Transverse colon (tissue), 4 donors: ENCODE measurements around the gene ABHD17B. TPM values are rescaled to one million over a fixed set of nuclear protein-coding genes. Genes with fewer than 3 reads are reported as not detected.

Experiments used
- DNase-seq: peaks from one replicate; pipeline ENCODE4 v3.0.0-alpha.2; 2019
- H3K27ac ChIP-seq, 4 donors: fragments of 200-600 bp; sonication (generic); 2 replicates each; pipeline ENCODE4 v1.5.1; 2016 to 2018; ENCODE audit warnings: inconsistent platforms in 4 of 4
- H3K27me3 ChIP-seq: fragments of 200-600 bp; sonication (generic); 2 replicates; pipeline ENCODE4 v1.5.1; 2017; ENCODE audit warnings: inconsistent platforms
- H3K36me3 ChIP-seq, 4 donors: fragments of 200-600 bp; sonication (generic); 2 replicates each; pipeline ENCODE4 v1.5.1; 2017 to 2019; ENCODE audit warnings: inconsistent platforms in 4 of 4
- H3K4me1 ChIP-seq, 4 donors: fragments of 200-600 bp; sonication (generic); 2 replicates each; pipeline ENCODE4 v1.5.1; 2017 to 2020; ENCODE audit warnings: inconsistent platforms in 4 of 4
- H3K4me3 ChIP-seq, 4 donors: fragments of 200-600 bp; sonication (generic); 1 replicate in 1 of 4; 2 replicates in 3 of 4; pipeline versions ENCODE4 v1.5.1 to v1.6.1; 2017 to 2019; ENCODE audit warnings: inconsistent platforms in 4 of 4
- H3K9me3 ChIP-seq, 2 donors: fragments of 200-600 bp; sonication (generic); 2 replicates each; pipeline ENCODE4 v1.5.1; 2017 to 2019; ENCODE audit warnings: inconsistent platforms in 2 of 2
- CTCF ChIP-seq, 5 experiments: fragments of 200-600 bp in 3 of 5; fragments of 450-650 bp in 2 of 5; sonication (generic) in 3 of 5; IDR thresholded peaks; 1 replicate in 2 of 5; 2 replicates in 3 of 5; pipeline ENCODE4 v1.5.1; 2016 to 2017; ENCODE audit warnings: antibody characterized with exemption in 5 of 5, inconsistent platforms in 3 of 5, mild to moderate bottlenecking in 2 of 5, moderate library complexity in 1 of 5
- EP300 ChIP-seq: sonication (generic); formaldehyde crosslinking; IDR thresholded peaks from one replicate; pipeline ENCODE4 v1.6.1; 2017; ENCODE audit warnings: antibody characterized with exemption, low read depth
- POLR2A ChIP-seq: fragments of 450-650 bp; IDR thresholded peaks from one replicate; pipeline ENCODE4 v1.6.1; 2016; ENCODE audit warnings: antibody characterized with exemption, mild to moderate bottlenecking, moderate library complexity
- POLR2AphosphoS5 ChIP-seq, 3 donors: sonication (generic); formaldehyde crosslinking; IDR thresholded peaks; one replicate each; pipeline ENCODE4 v1.6.1; 2016; ENCODE audit warnings: antibody characterized with exemption in 3 of 3
- WGBS, 2 donors: methylation state at CpG; one replicate each; pipeline ENCODE4 v1.1.5; 2018; ENCODE audit warnings: low coverage in 1 of 2; 5-methylcytosine and 5-hydroxymethylcytosine counted together
- in situ Hi-C, 4 donors: fragments of 200-750 bp; cut with MboI; loops; one replicate each; pipeline versions ENCODE4 v1.15.0 to v1.15.1; 2017; ENCODE audit warnings: low sequenced_read_pairs in 3 of 4, low pct_ligation_motif_present in 1 of 4, low pct_unique_long_range_greater_than_20kb in 1 of 4
- intact Hi-C: fragments of 100-400 bp; cut with DNase I; formaldehyde crosslinking; loops from one replicate; pipeline ENCODE4 v1.15.1; 2023; ENCODE audit warnings: low total_unique reads
- total RNA-seq, 4 donors: library from RNA; depleted of rRNA; stranded (reverse); fragments of >200 nt; gene quantifications; one replicate each; pipeline ENCODE4 v1.1.0, GENCODE V29; 2016

ABHD17B gene
- total RNA-seq, 4 donors from 2014 or later = 4.6 to 37.0 (median 21.5) TPM

DNA sequence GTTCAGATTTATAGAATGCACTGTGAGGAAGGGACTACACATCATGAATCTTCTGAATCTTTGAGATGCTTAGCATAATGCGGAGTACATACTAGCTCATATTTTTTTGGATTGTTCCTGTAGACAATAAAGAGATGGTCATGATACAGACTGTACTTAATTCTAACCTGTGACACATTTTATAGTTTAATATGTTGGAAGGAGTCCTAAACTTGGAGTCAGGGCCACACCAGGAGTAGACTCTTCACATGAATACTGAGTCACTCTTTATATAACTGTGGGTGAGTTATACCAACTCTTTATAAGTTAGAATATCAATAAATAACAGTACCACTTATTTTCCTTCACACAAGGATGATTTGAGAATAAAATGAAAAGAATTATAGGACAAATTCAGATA, 17.4 kb upstream of the ABHD17B start:
- Histone ChIP-seq H3K27ac (no peak overlapping the region), H3K36me3 (no peaks in the 10 kb centered on the region), H3K4me3 (no peak overlapping the region), H3K27me3 (no peaks in the 10 kb centered on the region), H3K4me1 (peaks cover 0 to 31% (median 8%) of the 10 kb centered on the region in 4 donors), H3K9me3 (no peaks in the 10 kb centered on the region)
- no peak for TF ChIP-seq CTCF (IDR thresholded peaks at IDR 0.05)
- TF ChIP-seq EP300 = no peak
- TF ChIP-seq POLR2AphosphoS5 (IDR thresholded peaks at IDR 0.05) = no peak
- TF ChIP-seq POLR2A = no peak
- 97 to 100% methylated on average over 1 of the region's 1 CpG for WGBS, 2 donors
- DNase-seq = no peak
- in situ Hi-C loops (no loop called here), intact Hi-C loops (no loop called here)

GRCh38 chr9:71925834-71926233, 14.8 kb upstream of the ABHD17B start:
- Histone ChIP-seq H3K4me3 (no peak overlapping the region), H3K27ac (no peak overlapping the region), H3K36me3 (no peaks in the 10 kb centered on the region), H3K4me1 (peaks cover 0 to 26% (median 6%) of the 10 kb centered on the region in 4 donors), H3K9me3 (no peaks in the 10 kb centered on the region), H3K27me3 (no peaks in the 10 kb centered on the region)
- in situ Hi-C loops = no loop called here
- TF ChIP-seq POLR2A (no peak), CTCF (IDR thresholded peaks at IDR 0.05) (no peak), EP300 (no peak), POLR2AphosphoS5 (IDR thresholded peaks at IDR 0.05) (no peak)
- DNase-seq = no peak
- intact Hi-C loops = no loop called here

DNA sequence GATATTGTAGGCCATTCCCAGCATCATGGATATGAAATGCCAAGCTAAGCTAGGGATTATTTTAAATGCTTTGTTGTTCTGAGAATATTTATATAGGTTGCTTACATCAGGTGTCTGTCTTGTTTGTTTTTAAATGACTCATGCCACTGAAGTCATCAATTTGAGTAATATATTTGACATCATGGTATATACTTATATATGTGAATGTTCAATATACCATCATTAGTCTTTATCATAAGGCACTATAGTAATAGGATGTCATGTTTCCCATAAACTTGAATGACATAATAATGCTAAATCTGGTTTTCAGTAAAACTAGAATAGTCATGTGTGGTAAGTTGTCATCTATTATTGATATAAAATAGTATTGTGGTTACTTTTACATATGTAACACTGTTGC, 13.6 kb upstream of the ABHD17B start:
- H3K36me3 ChIP-seq = no peaks in the 10 kb centered on the region
- intact Hi-C loops (no loop called here), in situ Hi-C loops (no loop called here)
- H3K4me1 ChIP-seq = peaks cover 0 to 13% (median 0%) of the 10 kb centered on the region in 4 donors
- H3K27me3 ChIP-seq = no peaks in the 10 kb centered on the region
- no peak for TF ChIP-seq POLR2A
- TF ChIP-seq POLR2AphosphoS5 (IDR thresholded peaks at IDR 0.05) = no peak
- H3K27ac ChIP-seq = no peak overlapping the region
- DNase-seq = no peak
- H3K9me3 ChIP-seq = no peaks in the 10 kb centered on the region
- H3K4me3 ChIP-seq = no peak overlapping the region

GRCh38 chr9:71921190-71921814, 10.3 kb upstream of the ABHD17B start:
- TF ChIP-seq CTCF (IDR thresholded peaks at IDR 0.05) (no peak), EP300 (no peak), POLR2A (no peak), POLR2AphosphoS5 (IDR thresholded peaks at IDR 0.05) (no peak)
- intact Hi-C loops = no loop called here
- DNase-seq = no peak
- Histone ChIP-seq H3K27me3 (no peaks in the 10 kb centered on the region), H3K9me3 (no peaks in the 10 kb centered on the region), H3K27ac (no peak overlapping the region), H3K4me3 (no peak overlapping the region), H3K4me1 (peaks cover 0 to 16% (median 2%) of the 10 kb centered on the region in 4 donors), H3K36me3 (no peaks in the 10 kb centered on the region)
- in situ Hi-C loops = no loop called here

- in situ Hi-C loops (no loop called here), intact Hi-C loops (no loop called here)
- H3K27me3 ChIP-seq = no peaks in the 10 kb centered on the region
- H3K9me3 ChIP-seq = no peaks in the 10 kb centered on the region
- DNase-seq = no peak
- no peaks in the 10 kb centered on the region for H3K36me3 ChIP-seq
- WGBS, 2 donors = 80 to 100% methylated on average over 1 of the region's 1 CpG
- no peak overlapping the region for H3K4me3 ChIP-seq
- TF ChIP-seq CTCF (IDR thresholded peaks at IDR 0.05) (no peak), POLR2A (no peak), EP300 (no peak), POLR2AphosphoS5 (IDR thresholded peaks at IDR 0.05) (no peak)
- no peak overlapping the region for H3K27ac ChIP-seq
- H3K4me1 ChIP-seq = peaks cover 0 to 17% (median 2%) of the 10 kb centered on the region in 4 donors
Measured at GRCh38 chr9:71920456-71921189, 9.6 kb upstream of the ABHD17B start.
